Cardiac fibroblast (primary cell): ENCODE measurements around the gene ANKRD10.

Experiments
- DNase-seq, 2 donors: peaks; one replicate each; pipeline versions ENCODE4 v3.0.0 to v3.0.0-alpha.2; 2010; ENCODE audit warnings: low read depth in 2 of 2
- H3K4me3 ChIP-seq, 2 donors: replicated peaks in 1 of 2; 1 replicate in 1 of 2; 2 replicates in 1 of 2; pipeline ENCODE4 v1.5.1; 2011; ENCODE audit warnings: low read depth in 2 of 2, low read length in 2 of 2, mild to moderate bottlenecking in 2 of 2, moderate library complexity in 1 of 2
- CTCF ChIP-seq: IDR thresholded peaks from one replicate; pipeline ENCODE4 v1.5.1; 2011; ENCODE audit warnings: low read depth, mild to moderate bottlenecking, low read length, inconsistent platforms

The ANKRD10 gene

GRCh38 chr13:110884517-110884916, 30.4 kb downstream of the ANKRD10 start:
- TF ChIP-seq CTCF, result no peak
- no peak for DNase-seq

GRCh38 chr13:110883542-110883941, 31.3 kb downstream of the ANKRD10 start:
- TF ChIP-seq CTCF, result no peak
- H3K4me3 ChIP-seq, result no peak overlapping the region
- no peak for DNase-seq

More at GRCh38 chr13:110884517-110884916, 30.4 kb downstream of the ANKRD10 start:
- no peak overlapping the region for H3K4me3 ChIP-seq

- DNase-seq, result no peak
- no peak for TF ChIP-seq CTCF
- no peak overlapping the region for H3K4me3 ChIP-seq
Observed at GRCh38 chr13:110882972-110883371, 31.9 kb downstream of the ANKRD10 start.

- no peak for DNase-seq
- no peak overlapping the region for H3K4me3 ChIP-seq
- no peak for TF ChIP-seq CTCF
Observed at GRCh38 chr13:110881839-110882627, 32.8 kb downstream of the ANKRD10 start.

GRCh38 chr13:110880627-110881026, 34.2 kb downstream of the ANKRD10 start:
- no peak overlapping the region for H3K4me3 ChIP-seq
- no peak for DNase-seq
- TF ChIP-seq CTCF, result no peak

- no peak overlapping the region for H3K4me3 ChIP-seq
- no peak for DNase-seq
- no peak for TF ChIP-seq CTCF
Observed at GRCh38 chr13:110879482-110879881, 35.4 kb downstream of the ANKRD10 start.
